Right cardiac atrium (tissue), 5 donors: ENCODE results near the gene KLF9. TPM values are rescaled to one million over a fixed set of nuclear protein-coding genes. Genes with fewer than 3 reads are reported as not detected.

ENCODE experiments used
- ATAC-seq, 2 donors: fragments of 200-7000 bp; cut with Tn5 transposase; one replicate each; pipeline versions ENCODE4 v1.8.0 to v1.9.1; 2020; ENCODE audit warnings: moderate library complexity in 2 of 2, mild to moderate bottlenecking in 1 of 2
- DNase-seq, 3 donors: peaks; one replicate each; pipeline ENCODE4 v3.0.0-alpha.2; 2020
- H3K27ac ChIP-seq: one replicate; pipeline ENCODE4 v1.5.1; 2013; ENCODE audit warnings: mild to moderate bottlenecking, low read length, control low read depth, moderate library complexity
- H3K27me3 ChIP-seq: one replicate; pipeline ENCODE4 v1.6.1; 2013; ENCODE audit not compliant: control insufficient read depth, insufficient read depth
- H3K4me1 ChIP-seq: one replicate; pipeline ENCODE4 v1.6.1; 2013; ENCODE audit warnings: low read length; ENCODE audit not compliant: control insufficient read depth, insufficient read depth
- H3K4me3 ChIP-seq: one replicate; pipeline ENCODE4 v1.5.1; 2013; ENCODE audit warnings: low read length, control low read depth
- H3K9me3 ChIP-seq: one replicate; pipeline ENCODE4 v1.6.1; 2013; ENCODE audit warnings: low read length; ENCODE audit not compliant: control insufficient read depth
- WGBS: extraction: QIAGEN DNeasy Blood & Tissue Kit; methylation state at CpG from one replicate; pipeline ENCODE4 v1.1.7; 2013; 5-methylcytosine and 5-hydroxymethylcytosine counted together
- intact Hi-C, 4 donors: fragments of 100-400 bp; cut with DNase I; formaldehyde crosslinking; loops; one replicate each; pipeline versions ENCODE4 v1.11.0 to v1.14.0; 2022 to 2023
- long read RNA-seq, 4 donors: library from polyadenylated mRNA; unstranded; transcript quantifications; one replicate each; pipeline ENCODE4 v2.0.0, GENCODE V29; 2020 to 2021
- polyA plus RNA-seq: library from polyadenylated mRNA; stranded (reverse); fragments of 200-250 nt; gene quantifications from one replicate; pipeline ENCODE4 v1.2.3, GENCODE V29; 2013
- total RNA-seq, 4 donors: library from RNA; stranded (reverse); fragmentation: NEBNext Ultra II Directional; extraction: Animal tissue kit (Norgen Biotek cat#: 25700); gene quantifications; one replicate each; pipeline ENCODE4 v1.2.1, GENCODE V29; 2021
- donor health status: healthy with polysubstance abuse.
- donor health status: DM: no; HTN: yes; CAD: no.
- donor health status: DM: no; HTN: no; CAD: no.
- donor health status: DM: no; HTN: yes; CAD: no; lungs with severe emphysema.
- donor health status: DM: yes; HTN: yes; CAD: no.

The KLF9 gene
- total RNA-seq, result 10 to 100 TPM; 59.3 to 76.6 (median 72.6) TPM
- 39.5 TPM for polyA plus RNA-seq
- long read RNA-seq, donor 1, full-length matches to known transcripts, result 7 of 21 reads
- long read RNA-seq, donor 1, partial matches to known transcripts, result 2 of 21 reads
- long read RNA-seq, donor 1, other reads (novel, unspliced or antisense), result 12 of 21 reads
- long read RNA-seq, donor 2, partial matches to known transcripts, result 0 of 2 reads
- long read RNA-seq, donor 2, other reads (novel, unspliced or antisense), result 2 of 2 reads
- long read RNA-seq, donor 3, partial matches to known transcripts, result 0 of 11 reads
- long read RNA-seq, donor 3, other reads (novel, unspliced or antisense), result 11 of 11 reads
- long read RNA-seq, donor 4, result 0 reads

GRCh38 chr9:70413799-70414775 lies at the start of gene KLF9:
Gene KLF9 (minus strand): TSS chr9:70414657. CDS start chr9:70413363, 1,294 bp downstream.
- intact Hi-C loops, result loop anchor here (2.0 to 10.0 kb wide), 7 partner anchors 62 to 191 kb away; no protein-coding TSS in a partner anchor
- peaks cover 2% of the 10 kb centered on the region for H3K4me1 ChIP-seq
- no peaks in the 10 kb centered on the region for H3K9me3 ChIP-seq
- ATAC-seq (peak; percentile 83), DNase-seq (peak; percentile 94 to 97 (median 96))
- peak within 1 kb of the TSS; percentile 50 for H3K4me3 ChIP-seq
- under 1% methylated on average over 48 of the region's 48 CpGs for WGBS
- H3K27me3 ChIP-seq, result no peaks in the 10 kb centered on the region
- H3K27ac ChIP-seq, result peak within 1 kb of the TSS; percentile 95

- peaks cover 16% of the 10 kb centered on the region for H3K4me1 ChIP-seq
- ATAC-seq, result no peak
- H3K27me3 ChIP-seq, result no peaks in the 10 kb centered on the region
- no peak for DNase-seq
- H3K9me3 ChIP-seq, result no peaks in the 10 kb centered on the region
- 89% methylated on average over 2 of the region's 2 CpGs for WGBS
- H3K4me3 ChIP-seq, result no peak overlapping the region
- intact Hi-C loops, result no loop called here
- no peak overlapping the region for H3K27ac ChIP-seq
Observed at GRCh38 chr9:70463877-70464276, 49.4 kb upstream of the KLF9 start.

GRCh38 chr9:70462300-70462699 lies 47.8 kb upstream of the KLF9 start:
- ATAC-seq (no peak), DNase-seq (no peak)
- no peaks in the 10 kb centered on the region for H3K27me3 ChIP-seq
- intact Hi-C loops, result no loop called here
- peaks cover 6% of the 10 kb centered on the region for H3K4me1 ChIP-seq
- H3K27ac ChIP-seq, result no peak overlapping the region
- no peak overlapping the region for H3K4me3 ChIP-seq
- no peaks in the 10 kb centered on the region for H3K9me3 ChIP-seq

GRCh38 chr9:70457235-70457634 lies 42.8 kb upstream of the KLF9 start:
- intact Hi-C loops, result no loop called here
- Histone ChIP-seq H3K9me3 (no peaks in the 10 kb centered on the region), H3K4me3 (no peak overlapping the region), H3K27ac (no peak overlapping the region), H3K4me1 (peaks cover 9% of the 10 kb centered on the region), H3K27me3 (no peaks in the 10 kb centered on the region)
- DNase-seq (no peak), ATAC-seq (peak in 1 of 2 donors; percentile 20)

GRCh38 chr9:70455993-70456704 lies 41.7 kb upstream of the KLF9 start:
- no peaks in the 10 kb centered on the region for H3K9me3 ChIP-seq
- H3K4me1 ChIP-seq, result peaks cover 9% of the 10 kb centered on the region
- H3K27ac ChIP-seq, result peak overlapping the region; percentile 46
- intact Hi-C loops, result no loop called here
- WGBS, result 63% methylated on average over 7 of the region's 7 CpGs
- H3K4me3 ChIP-seq, result no peak overlapping the region
- DNase-seq (peak in 1 of 3 donors; percentile 73), ATAC-seq (peak; percentile 28 to 35)
- H3K27me3 ChIP-seq, result no peaks in the 10 kb centered on the region

- intact Hi-C loops, result no loop called here
- H3K27me3 ChIP-seq, result no peaks in the 10 kb centered on the region
- no peak overlapping the region for H3K27ac ChIP-seq
- H3K4me1 ChIP-seq, result peaks cover 9% of the 10 kb centered on the region
- DNase-seq (no peak), ATAC-seq (no peak)
- WGBS, result 89% methylated on average over 3 of the region's 3 CpGs
- no peak overlapping the region for H3K4me3 ChIP-seq
- no peaks in the 10 kb centered on the region for H3K9me3 ChIP-seq
Observed at GRCh38 chr9:70452365-70452764, 37.9 kb upstream of the KLF9 start.

- ATAC-seq (no peak), DNase-seq (no peak)
- no peak overlapping the region for H3K27ac ChIP-seq
- H3K4me3 ChIP-seq, result no peak overlapping the region
- WGBS, result 87% methylated on average over 5 of the region's 5 CpGs
- intact Hi-C loops, result no loop called here
- peaks cover 9% of the 10 kb centered on the region for H3K4me1 ChIP-seq
- H3K9me3 ChIP-seq, result no peaks in the 10 kb centered on the region
- no peaks in the 10 kb centered on the region for H3K27me3 ChIP-seq
Observed at GRCh38 chr9:70451765-70452164, 37.3 kb upstream of the KLF9 start.

GRCh38 chr9:70450738-70451137 lies 36.3 kb upstream of the KLF9 start:
- H3K27ac ChIP-seq, result no peak overlapping the region
- H3K27me3 ChIP-seq, result no peaks in the 10 kb centered on the region
- ATAC-seq, result no peak
- no peak for DNase-seq
- no peak overlapping the region for H3K4me3 ChIP-seq
- intact Hi-C loops, result no loop called here
- peaks cover 3% of the 10 kb centered on the region for H3K4me1 ChIP-seq
- H3K9me3 ChIP-seq, result no peaks in the 10 kb centered on the region
- WGBS, result 89% methylated on average over 5 of the region's 5 CpGs

- DNase-seq, result no peak
- Histone ChIP-seq H3K27me3 (no peaks in the 10 kb centered on the region), H3K4me1 (peaks cover 3% of the 10 kb centered on the region), H3K4me3 (no peak overlapping the region), H3K27ac (no peak overlapping the region), H3K9me3 (no peaks in the 10 kb centered on the region)
- WGBS, result 79% methylated on average over 2 of the region's 2 CpGs
- ATAC-seq, result no peak
- intact Hi-C loops, result no loop called here
Observed at GRCh38 chr9:70449461-70449860, 35.0 kb upstream of the KLF9 start.

GRCh38 chr9:70448919-70449318 lies 34.5 kb upstream of the KLF9 start:
- no peak for DNase-seq
- Histone ChIP-seq H3K27ac (no peak overlapping the region), H3K9me3 (no peaks in the 10 kb centered on the region), H3K4me1 (peaks cover 3% of the 10 kb centered on the region), H3K27me3 (no peaks in the 10 kb centered on the region), H3K4me3 (no peak overlapping the region)
- ATAC-seq, result no peak
- intact Hi-C loops, result no loop called here
- 77% methylated on average over 1 of the region's 1 CpG for WGBS
